HG02973 (cell line): ENCODE measurements around the gene NUP93.

ENCODE experiments used
- ATAC-seq: cut with Tn5 transposase; IDR thresholded peaks from one replicate; pipeline ENCODE4 v1.9.1; 2021; ENCODE audit warnings: moderate library complexity; ENCODE audit not compliant: unreplicated experiment

Gene NUP93

GRCh38 chr16:56741399-56741798, 11.5 kb downstream of the NUP93 start:
- ATAC-seq, result no peak

GRCh38 chr16:56742030-56742984, 12.4 kb downstream of the NUP93 start:
- ATAC-seq, result no peak

- ATAC-seq, result no peak
Measured at GRCh38 chr16:56743840-56744239, 13.9 kb downstream of the NUP93 start.

GRCh38 chr16:56744996-56745640, 15.2 kb downstream of the NUP93 start:
- no peak for ATAC-seq

GRCh38 chr16:56747486-56748045, 17.6 kb downstream of the NUP93 start:
- ATAC-seq, result no peak

- ATAC-seq, result no peak
Measured at GRCh38 chr16:56748191-56748590, 18.3 kb downstream of the NUP93 start.

- no peak for ATAC-seq
Measured at GRCh38 chr16:56748826-56749225, 18.9 kb downstream of the NUP93 start.

GRCh38 chr16:56749672-56750491, 20.0 kb downstream of the NUP93 start:
- ATAC-seq, result no peak

- ATAC-seq, result no peak
Measured at GRCh38 chr16:56753410-56753809, 23.5 kb downstream of the NUP93 start.

- ATAC-seq, result no peak
Measured at GRCh38 chr16:56755038-56755437, 25.1 kb downstream of the NUP93 start.

- no peak for ATAC-seq
Measured at GRCh38 chr16:56758432-56758831, 28.5 kb downstream of the NUP93 start.

- no peak for ATAC-seq
Measured at GRCh38 chr16:56758930-56759329, 29.0 kb downstream of the NUP93 start.

GRCh38 chr16:56763291-56763916, 33.5 kb downstream of the NUP93 start:
- no peak for ATAC-seq

GRCh38 chr16:56764835-56765234, 34.9 kb downstream of the NUP93 start:
- ATAC-seq, result no peak

- ATAC-seq, result no peak
Measured at GRCh38 chr16:56765949-56766348, 36.0 kb downstream of the NUP93 start.

- no peak for ATAC-seq
Measured at GRCh38 chr16:56767024-56767423, 37.1 kb downstream of the NUP93 start.

GRCh38 chr16:56769677-56770076, 39.7 kb downstream of the NUP93 start:
- ATAC-seq, result no peak

GRCh38 chr16:56771558-56772279, 41.8 kb downstream of the NUP93 start:
- no peak for ATAC-seq

- no peak for ATAC-seq
Measured at GRCh38 chr16:56773532-56773931, 43.6 kb downstream of the NUP93 start.
